Renal cortical epithelial cell (primary cell): Measurements from ENCODE around the gene SORCS1. TPM values are rescaled to one million over a fixed set of nuclear protein-coding genes. Genes with fewer than 3 reads are reported as not detected.
A peak's percentile ranks its signal among the peaks of the same experiment; 100 is the strongest.

Experiments used
- DNase-seq: peaks from one replicate; pipeline ENCODE4 v3.0.0-alpha.2; 2011; ENCODE audit warnings: low read depth
- total RNA-seq: library from RNA; depleted of rRNA; stranded (reverse); fragments of >200 nt; gene quantifications from 2 replicates; pipeline ENCODE4 v1.2.3, GENCODE V29; 2014

The SORCS1 gene
- under 0.01 TPM in 1 of 2 replicates, not detected in the other for total RNA-seq

GRCh38 chr10:107163881-107164861 is at the start of gene SORCS1:
Gene SORCS1 (minus strand): TSS chr10:107164706.
- DNase-seq, result no peak

- no peak for DNase-seq
These were observed 49.8 kb upstream of the SORCS1 start for GRCh38 chr10:107214261-107214660.

GRCh38 chr10:107213861-107214260 is 49.4 kb upstream of the SORCS1 start:
- no peak for DNase-seq

GRCh38 chr10:107206833-107207232 is 42.3 kb upstream of the SORCS1 start:
- DNase-seq, result no peak

- no peak for DNase-seq
These were observed 5.0 kb upstream of the SORCS1 start for GRCh38 chr10:107169516-107169915.

GRCh38 chr10:107168738-107169137 is 4.2 kb upstream of the SORCS1 start:
- DNase-seq, result no peak

GRCh38 chr10:107166403-107166802 is 1.9 kb upstream of the SORCS1 start:
- no peak for DNase-seq

GRCh38 chr10:107164992-107165391 is 486 bp upstream of the SORCS1 start:
- DNase-seq, result no peak

GRCh38 chr10:107163076-107163855 is 1.2 kb downstream of the SORCS1 start:
- peak; percentile 3 for DNase-seq

GRCh38 chr10:107160866-107161265 is 3.6 kb downstream of the SORCS1 start:
- no peak for DNase-seq

GRCh38 chr10:107159871-107160270 is 4.6 kb downstream of the SORCS1 start:
- no peak for DNase-seq

GRCh38 chr10:107157071-107157470 is 7.4 kb downstream of the SORCS1 start:
- DNase-seq, result no peak

GRCh38 chr10:107152087-107152486 is 12.4 kb downstream of the SORCS1 start:
- DNase-seq, result no peak

GRCh38 chr10:107148906-107149305 is 15.6 kb downstream of the SORCS1 start:
- no peak for DNase-seq

GRCh38 chr10:107144490-107144889 is 20.0 kb downstream of the SORCS1 start:
- DNase-seq, result no peak

GRCh38 chr10:107141524-107142061 is 22.9 kb downstream of the SORCS1 start:
- DNase-seq, result no peak

- DNase-seq, result no peak
These were observed 25.3 kb downstream of the SORCS1 start for GRCh38 chr10:107139237-107139636.

GRCh38 chr10:107133656-107134055 is 30.9 kb downstream of the SORCS1 start:
- DNase-seq, result no peak

- no peak for DNase-seq
These were observed 35.5 kb downstream of the SORCS1 start for GRCh38 chr10:107129000-107129399.

GRCh38 chr10:107126512-107127065 is 37.9 kb downstream of the SORCS1 start:
- no peak for DNase-seq

GRCh38 chr10:107122703-107123102 is 41.8 kb downstream of the SORCS1 start:
- no peak for DNase-seq

GRCh38 chr10:107118866-107119265 is 45.6 kb downstream of the SORCS1 start:
- no peak for DNase-seq
